ENCODE measurements around the gene PPFIA3. TPM values are rescaled to one million over a fixed set of nuclear protein-coding genes. Genes with fewer than 3 reads are reported as not detected.

PPFIA3 gene
- total and polyA plus RNA-seq, 2 of the 8 experiments (the other 6 are each of a cell fraction or from before 2014, with no cell fraction given) = 15.9 to 25.3 TPM

DNA sequence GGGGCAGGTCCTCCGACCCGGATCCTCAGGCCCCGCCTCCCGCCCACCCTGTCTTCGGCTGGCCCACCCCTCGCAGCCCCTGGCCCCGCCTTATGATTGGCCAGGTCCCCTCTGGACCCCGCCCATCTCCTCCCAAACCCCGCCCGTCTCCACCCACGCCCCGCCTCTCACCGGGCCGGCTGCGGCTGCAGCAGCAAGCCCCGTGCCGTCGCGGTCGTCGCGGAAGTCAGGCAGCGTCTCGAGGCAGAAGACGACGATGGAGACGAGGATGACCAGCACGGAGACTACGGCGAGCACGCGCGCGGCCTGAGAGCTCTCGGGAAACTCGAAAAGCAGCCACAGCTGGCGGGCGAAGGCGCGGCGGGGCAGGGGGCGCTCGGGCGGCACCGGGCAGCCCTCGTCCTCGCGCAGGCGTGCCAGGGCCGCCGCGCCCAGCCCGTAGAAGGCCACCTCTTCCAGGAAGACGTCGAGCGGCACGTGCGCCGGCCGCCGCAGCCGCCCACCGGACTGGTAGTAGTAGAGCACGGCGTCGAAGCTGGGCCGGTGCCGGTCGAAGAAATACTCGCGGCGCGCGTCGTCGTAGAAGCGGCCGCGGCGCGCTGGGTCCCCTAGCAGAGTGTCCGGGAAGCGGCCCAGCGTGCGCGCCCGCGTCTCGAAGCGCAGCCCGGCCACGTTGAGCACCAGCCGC, 47.3 kb upstream of the PPFIA3 start:
- peak overlapping the region in 2 of 4 experiments; percentile 2 to 50; a peak in 3 of 8 replicates for H3K4me3 ChIP-seq (ENCODE audit: extremely low read depth in 1 of 4, insufficient read depth in 2 of 4, low read depth in 3 of 4, low read length in 4 of 4)
- H3K79me1 ChIP-seq (ENCODE audit: low read depth, low read length) = no peaks in the 10 kb centered on the region
- H3K4me1 ChIP-seq (replicated peaks in 1 of 4; ENCODE audit: control insufficient read depth in 3 of 4, insufficient read depth in 4 of 4, low read length in 3 of 4) = peaks cover 0 to 2% (median 0%) of the 10 kb centered on the region in 4 experiments; a peak in 2 of 7 replicates
- H3K27me3 ChIP-seq (replicated peaks in 1 of 4; ENCODE audit: control insufficient read depth in 3 of 4, extremely low read depth in 1 of 4, insufficient read depth in 3 of 4, low read length in 3 of 4) = peaks cover 26 to 63% (median 54%) of the 10 kb centered on the region in 4 experiments
- no peak overlapping the region for H3K23ac ChIP-seq (ENCODE audit: insufficient read length)
- DNase-seq (ENCODE audit: low read depth in 1 of 2, low spot score in 2 of 2) (peak in 1 of 2 experiments; percentile 95), FAIRE-seq (no peak)
- H3K4me2 ChIP-seq (ENCODE audit: insufficient read depth in 1 of 2, low read depth in 2 of 2, low read length in 2 of 2) = peak overlapping the region; percentile 21 to 60
- no peak overlapping the region for H3K14ac ChIP-seq (ENCODE audit: insufficient read length)
- no peak overlapping the region for H4K5ac ChIP-seq (ENCODE audit: insufficient read length, low read depth, low read length)
- no peak overlapping the region for H3K27ac ChIP-seq (ENCODE audit: low read depth, low read length)
- WGBS, 2 experiments (ENCODE audit: extremely low coverage in 1 of 2, insufficient coverage in 1 of 2, insufficient read length in 1 of 2, insufficient replicate concordance in 2 of 2, low coverage in 1 of 2, low lambda C conversion rate in 2 of 2, missing lambda C conversion rate in 1 of 2) = 13% methylated on average over 42 of the region's 93 CpGs; no CpG with 5 or more reads in 1 of the 2 experiments
- H2AFZ ChIP-seq (ENCODE audit: low read length) = no peak overlapping the region
- H2BK5ac ChIP-seq (ENCODE audit: low read depth, low read length) = no peak overlapping the region
- H2BK15ac ChIP-seq (ENCODE audit: low read length) = no peak overlapping the region
- H4K91ac ChIP-seq (replicated peaks; ENCODE audit: insufficient read length, low read length) = no peak overlapping the region
- H4K20me1 ChIP-seq (replicated peaks in 1 of 2; ENCODE audit: control insufficient read depth in 1 of 2, insufficient read depth in 2 of 2, low read length in 2 of 2) = no peaks in the 10 kb centered on the region
- no peak overlapping the region for H3K4ac ChIP-seq (replicated peaks; ENCODE audit: insufficient read length, low read depth, low read length)
- H2BK20ac ChIP-seq (ENCODE audit: low read length) = no peak overlapping the region
- H3K23me2 ChIP-seq (ENCODE audit: low read depth, low read length) = no peaks in the 10 kb centered on the region; the same call in 1 of the 2 replicates
- POLR2A ChIA-PET (ENCODE audit: partially characterized antibody) = interaction anchor here (0.9 to 1.0 kb wide), 2 partner anchors 10 to 26 kb away, joined by 3 read pairs; no protein-coding TSS in a partner anchor
- peaks cover 0 to 4% (median 0%) of the 10 kb centered on the region in 4 experiments; a peak in 1 of 8 replicates for H3K36me3 ChIP-seq (ENCODE audit: control insufficient read depth in 2 of 4, insufficient read depth in 4 of 4, low read length in 3 of 4)
- no peak overlapping the region for H3K9ac ChIP-seq (replicated peaks in 1 of 4; ENCODE audit: extremely low read depth in 1 of 4, low read depth in 3 of 4, low read length in 3 of 4)
- no peak overlapping the region for H2AK5ac ChIP-seq (ENCODE audit: low read depth, low read length)
- H3K9me3 ChIP-seq (ENCODE audit: insufficient read depth in 2 of 2, low read depth in 1 of 2, low read length in 1 of 2) = peaks cover 0 to 5% of the 10 kb centered on the region in 2 experiments; a peak in 1 of 4 replicates
- H3K56ac ChIP-seq (replicated peaks; ENCODE audit: insufficient read length, low read depth, low read length) = no peak overlapping the region
- H2BK12ac ChIP-seq (ENCODE audit: low read depth, low read length) = no peak overlapping the region
- H3K18ac ChIP-seq (ENCODE audit: extremely low read depth, low read length) = no peak overlapping the region; the same call in none of the 2 replicates
- CTCF ChIA-PET (ENCODE audit: partially characterized antibody) = interaction anchor here (1.0 to 1.6 kb wide), 3 partner anchors 14 to 130 kb away, joined by 3 read pairs; partner anchors contain the start of gene CGB7
- H3K79me2 ChIP-seq (ENCODE audit: control insufficient read depth in 1 of 2, insufficient read depth in 2 of 2, low read length in 2 of 2) = no peaks in the 10 kb centered on the region
- no peak overlapping the region for H2BK120ac ChIP-seq (replicated peaks; ENCODE audit: low read depth, low read length)
- peak overlapping the region; percentile 81; the same call in 1 of the 2 replicates for H4K8ac ChIP-seq (ENCODE audit: extremely low read depth, insufficient read depth, low read length)
- TF ChIP-seq SAP30 (IDR thresholded peaks at IDR 0.05; ENCODE audit: insufficient read depth, insufficient replicate concordance, low read length) (no peak), EGR1 (IDR thresholded peaks at IDR 0.05; ENCODE audit: borderline replicate concordance, low read depth, low read length) (peak; percentile 64; the same call in 1 of the 2 replicates), RNF2 (IDR thresholded peaks at IDR 0.05; ENCODE audit: borderline replicate concordance, low read depth, low read length, missing control alignments, poor library complexity, severe bottlenecking) (peak; percentile 61), RAD21 (IDR thresholded peaks at IDR 0.05 in 1 of 2, conservative IDR thresholded peaks at IDR 0.05 in 1 of 2; ENCODE audit: low read depth in 2 of 2, low read length in 2 of 2) (no peak), USF2 (IDR thresholded peaks at IDR 0.05; ENCODE audit: low read length) (no peak), SIN3A (conservative IDR thresholded peaks at IDR 0.05 in 1 of 2, IDR thresholded peaks at IDR 0.05 in 1 of 2; ENCODE audit: low read depth in 1 of 2, low read length in 2 of 2) (no peak), PHF8 (conservative IDR thresholded peaks at IDR 0.05; ENCODE audit: low read depth, low read length) (0 out of 2 replicates have a peak, but pooled peaks have one; percentile 17)
- TF ChIP-seq, protein P1, sequence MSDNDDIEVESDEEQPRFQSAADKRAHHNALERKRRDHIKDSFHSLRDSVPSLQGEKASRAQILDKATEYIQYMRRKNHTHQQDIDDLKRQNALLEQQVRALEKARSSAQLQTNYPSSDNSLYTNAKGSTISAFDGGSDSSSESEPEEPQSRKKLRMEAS (IDR thresholded peaks at IDR 0.05) = peak; percentile 97

Data from H1 (cell line).